Effector memory CD8-positive, alpha-beta T cell (primary cell): ENCODE results near the gene CES2.
A peak's percentile ranks its signal among the peaks of the same experiment; 100 is the strongest.
"Not testable (repeated sequence)": the region's sequence is repeated elsewhere in the genome, so short reads cannot be mapped to it uniquely, and the experiment has no call there.

Source experiments
- ATAC-seq: fragments of 150-1000 bp; cut with Tn5 transposase; replicated peaks from 2 replicates; pipeline ENCODE4 v1.10.0; 2021; ENCODE audit warnings: mild to moderate bottlenecking, moderate library complexity
- DNase-seq, 3 experiments: peaks; one replicate each; pipeline ENCODE4 v3.0.0; 2021
- H3K27ac Mint-ChIP-seq, 2 donors: one replicate each; pipeline ENCODE4 v1.8.0; 2022; ENCODE audit warnings: mild to moderate bottlenecking in 2 of 2, mixed read lengths in 2 of 2, moderate library complexity in 2 of 2
- H3K27me3 Mint-ChIP-seq, 2 donors: one replicate each; pipeline ENCODE4 v1.8.0; 2022; ENCODE audit warnings: mixed read lengths in 2 of 2
- H3K36me3 Mint-ChIP-seq: one replicate; pipeline ENCODE4 v1.8.0; 2022; ENCODE audit warnings: mild to moderate bottlenecking, moderate library complexity, mixed read lengths; ENCODE audit not compliant: insufficient read depth
- H3K4me1 Mint-ChIP-seq, 2 donors: one replicate each; pipeline ENCODE4 v1.8.0; 2022; ENCODE audit warnings: low read depth in 2 of 2, mixed read lengths in 2 of 2
- H3K4me3 Mint-ChIP-seq, 2 donors: one replicate each; pipeline ENCODE4 v1.8.0; 2022; ENCODE audit warnings: mild to moderate bottlenecking in 2 of 2, mixed read lengths in 2 of 2, moderate library complexity in 2 of 2
- H3K9me3 Mint-ChIP-seq, 2 donors: one replicate each; pipeline ENCODE4 v1.8.0; 2022; ENCODE audit warnings: mixed read lengths in 2 of 2

Gene CES2

GRCh38 chr16:66949472-66949871, 14.2 kb downstream of the CES2 start:
- peak overlapping the region in 1 of 2 donors; percentile 17 for H3K4me3 Mint-ChIP-seq
- DNase-seq (no peak), ATAC-seq (no peak)
- H3K4me1 Mint-ChIP-seq: peaks cover 23 to 26% of the 10 kb centered on the region in 2 donors
- peaks cover 36 to 61% of the 10 kb centered on the region in 2 donors for H3K27me3 Mint-ChIP-seq
- no peak overlapping the region for H3K27ac Mint-ChIP-seq
- no peaks in the 10 kb centered on the region for H3K9me3 Mint-ChIP-seq
- peaks cover 6% of the 10 kb centered on the region for H3K36me3 Mint-ChIP-seq

GRCh38 chr16:66950437-66950836, 15.1 kb downstream of the CES2 start:
- no peaks in the 10 kb centered on the region for H3K9me3 Mint-ChIP-seq
- H3K4me1 Mint-ChIP-seq: peaks cover 23 to 26% of the 10 kb centered on the region in 2 donors
- H3K27ac Mint-ChIP-seq: no peak overlapping the region
- peaks cover 3% of the 10 kb centered on the region for H3K36me3 Mint-ChIP-seq
- no peak overlapping the region for H3K4me3 Mint-ChIP-seq
- ATAC-seq: no peak
- H3K27me3 Mint-ChIP-seq: peaks cover 36 to 66% of the 10 kb centered on the region in 2 donors
- no peak for DNase-seq

- Mint-ChIP-seq H3K9me3 (no peaks in the 10 kb centered on the region), H3K4me1 (peaks cover 23 to 26% of the 10 kb centered on the region in 2 donors), H3K4me3 (no peak overlapping the region), H3K36me3 (peaks cover 3% of the 10 kb centered on the region), H3K27me3 (peaks cover 36 to 73% of the 10 kb centered on the region in 2 donors), H3K27ac (no peak overlapping the region)
- no peak for ATAC-seq
- DNase-seq: no peak
These were observed 15.9 kb downstream of the CES2 start for GRCh38 chr16:66950971-66951790.

GRCh38 chr16:66952430-66953110, 17.3 kb downstream of the CES2 start:
- ATAC-seq (no peak), DNase-seq (no peak)
- no peak overlapping the region for H3K27ac Mint-ChIP-seq
- H3K9me3 Mint-ChIP-seq: no peaks in the 10 kb centered on the region
- H3K4me1 Mint-ChIP-seq: peaks cover 16 to 18% of the 10 kb centered on the region in 2 donors
- H3K27me3 Mint-ChIP-seq: peaks cover 36 to 76% of the 10 kb centered on the region in 2 donors
- H3K4me3 Mint-ChIP-seq: no peak overlapping the region
- peaks cover 3% of the 10 kb centered on the region for H3K36me3 Mint-ChIP-seq

GRCh38 chr16:66953462-66954096, 18.3 kb downstream of the CES2 start:
- no peak for ATAC-seq
- peaks cover 33 to 80% of the 10 kb centered on the region in 2 donors for H3K27me3 Mint-ChIP-seq

GRCh38 chr16:66954097-66954659, 18.9 kb downstream of the CES2 start:
- H3K4me1 Mint-ChIP-seq: peaks cover 3 to 5% of the 10 kb centered on the region in 2 donors

More at GRCh38 chr16:66953462-66954096, 18.3 kb downstream of the CES2 start:
- Mint-ChIP-seq H3K36me3 (peaks cover 3% of the 10 kb centered on the region), H3K4me1 (peaks cover 6 to 9% of the 10 kb centered on the region in 2 donors), H3K9me3 (no peaks in the 10 kb centered on the region), H3K27ac (no peak overlapping the region), H3K4me3 (no peak overlapping the region)
- DNase-seq: no peak

GRCh38 chr16:66955363-66956153, 20.2 kb downstream of the CES2 start:
- DNase-seq, H3K27ac Mint-ChIP-seq, H3K36me3 Mint-ChIP-seq, ATAC-seq, H3K9me3 Mint-ChIP-seq, H3K4me3 Mint-ChIP-seq, H3K4me1 Mint-ChIP-seq: not testable (repeated sequence)
- peaks cover 19 to 60% of the 10 kb centered on the region in 2 donors for H3K27me3 Mint-ChIP-seq

More at GRCh38 chr16:66954097-66954659, 18.9 kb downstream of the CES2 start:
- ATAC-seq: peak; percentile 83
- Mint-ChIP-seq H3K4me3 (no peak overlapping the region), H3K27ac (no peak overlapping the region), H3K9me3 (no peaks in the 10 kb centered on the region), H3K36me3 (peaks cover 3% of the 10 kb centered on the region), H3K27me3 (peaks cover 27 to 74% of the 10 kb centered on the region in 2 donors)
- DNase-seq: peak; percentile 65 to 77 (median 66)

GRCh38 chr16:66956154-66956457, 20.8 kb downstream of the CES2 start:
- H3K4me1 Mint-ChIP-seq: not testable (repeated sequence)
- peaks cover 18 to 55% of the 10 kb centered on the region in 2 donors for H3K27me3 Mint-ChIP-seq

GRCh38 chr16:66958857-66959703, 23.8 kb downstream of the CES2 start:
- DNase-seq (no peak), ATAC-seq (no peak)
- peaks cover 2 to 26% of the 10 kb centered on the region in 2 donors for H3K27me3 Mint-ChIP-seq
- H3K36me3 Mint-ChIP-seq: peaks cover under 1% of the 10 kb centered on the region
- H3K4me1 Mint-ChIP-seq: peaks cover under 1 to 5% of the 10 kb centered on the region in 2 donors
- H3K4me3 Mint-ChIP-seq: no peak overlapping the region
- H3K9me3 Mint-ChIP-seq: no peaks in the 10 kb centered on the region
- no peak overlapping the region for H3K27ac Mint-ChIP-seq

More at GRCh38 chr16:66956154-66956457, 20.8 kb downstream of the CES2 start:
- H3K36me3 Mint-ChIP-seq, H3K27ac Mint-ChIP-seq, H3K4me3 Mint-ChIP-seq, H3K9me3 Mint-ChIP-seq, ATAC-seq, DNase-seq: not testable (repeated sequence)

GRCh38 chr16:66959704-66960161, 24.4 kb downstream of the CES2 start:
- no peaks in the 10 kb centered on the region for H3K36me3 Mint-ChIP-seq
- peaks cover 2 to 29% of the 10 kb centered on the region in 2 donors for H3K27me3 Mint-ChIP-seq
- H3K4me1 Mint-ChIP-seq: peaks cover 0 to 5% of the 10 kb centered on the region in 2 donors
- H3K4me3 Mint-ChIP-seq: no peak overlapping the region
- DNase-seq: no peak
- no peak for ATAC-seq
- H3K9me3 Mint-ChIP-seq: no peaks in the 10 kb centered on the region
- H3K27ac Mint-ChIP-seq: peak overlapping the region in 1 of 2 donors; percentile 76

- ATAC-seq (no peak), DNase-seq (no peak)
- Mint-ChIP-seq H3K27me3 (peaks cover 7 to 31% of the 10 kb centered on the region in 2 donors), H3K9me3 (no peaks in the 10 kb centered on the region), H3K27ac (peak overlapping the region in 1 of 2 donors; percentile 76), H3K4me3 (no peak overlapping the region), H3K36me3 (no peaks in the 10 kb centered on the region), H3K4me1 (peaks cover 0 to 5% of the 10 kb centered on the region in 2 donors)
These were observed 25.0 kb downstream of the CES2 start for GRCh38 chr16:66960270-66960669.
